Type B pancreatic cell (in vitro differentiated cells): ENCODE measurements around the gene SYNDIG1. TPM values are rescaled to one million over a fixed set of nuclear protein-coding genes. Genes with fewer than 3 reads are reported as not detected.

Experiments used
- DNase-seq: peaks from one replicate; pipeline ENCODE4 v3.0.0; 2021; ENCODE audit warnings: mixed read lengths; ENCODE audit not compliant: unreplicated experiment; ENCODE audit errors: extremely low spot score
- H3K27ac Mint-ChIP-seq: 2 replicates; pipeline ENCODE4 v1.8.0; 2021; ENCODE audit warnings: mild to moderate bottlenecking, mixed read lengths
- H3K27me3 Mint-ChIP-seq: 2 replicates; pipeline ENCODE4 v1.8.0; 2021; ENCODE audit warnings: mixed read lengths
- H3K36me3 Mint-ChIP-seq: 2 replicates; pipeline ENCODE4 v1.8.0; 2021; ENCODE audit warnings: mixed read lengths
- H3K4me1 Mint-ChIP-seq: one replicate; pipeline ENCODE4 v1.8.0; 2021; ENCODE audit warnings: mixed read lengths; ENCODE audit not compliant: unreplicated experiment
- H3K4me3 Mint-ChIP-seq: 2 replicates; pipeline ENCODE4 v1.8.0; 2021; ENCODE audit warnings: mild to moderate bottlenecking, mixed read lengths
- H3K9me3 Mint-ChIP-seq: 2 replicates; pipeline ENCODE4 v1.8.0; 2021; ENCODE audit warnings: mixed read lengths
- CTCF ChIP-seq: fragments of 200-600 bp; sonication (generic); conservative IDR thresholded peaks from 2 replicates; pipeline ENCODE4 v1.5.0; 2021; ENCODE audit warnings: antibody characterized with exemption, mild to moderate bottlenecking
- total RNA-seq: library from RNA; stranded (reverse); gene quantifications from 2 replicates; pipeline ENCODE4 v1.2.1, GENCODE V29; 2021; ENCODE audit warnings: low replicate concordance

Gene SYNDIG1
- total RNA-seq, 1 donor from 2014 or later: 4.3 TPM

DNA sequence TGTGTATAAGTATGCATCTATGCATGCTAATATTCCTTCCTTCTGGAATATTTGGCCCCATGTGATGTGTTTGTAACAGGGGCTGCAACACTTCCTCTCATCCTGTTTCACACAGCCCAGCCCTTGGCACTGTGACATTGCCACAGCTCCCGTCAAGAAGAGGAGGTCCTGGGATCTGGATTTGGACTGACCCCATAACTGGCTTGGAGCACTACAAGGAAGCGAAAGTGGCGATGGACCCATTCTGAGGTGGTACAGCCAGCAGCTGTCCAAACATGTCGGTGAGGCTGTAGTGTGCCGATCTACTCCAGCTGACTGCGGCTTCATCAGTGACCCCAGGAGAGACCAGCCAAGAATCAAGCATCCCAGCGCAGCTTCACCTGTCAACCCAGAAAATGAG is 18.2 kb downstream of the SYNDIG1 start:
- peaks cover 6% of the 10 kb centered on the region for H3K4me1 Mint-ChIP-seq
- no peak for TF ChIP-seq CTCF
- DNase-seq: no peak
- no peaks in the 10 kb centered on the region for H3K9me3 Mint-ChIP-seq
- H3K27ac Mint-ChIP-seq: no peak overlapping the region
- H3K27me3 Mint-ChIP-seq: peaks cover 5% of the 10 kb centered on the region
- H3K4me3 Mint-ChIP-seq: no peak overlapping the region
- H3K36me3 Mint-ChIP-seq: no peaks in the 10 kb centered on the region

DNA sequence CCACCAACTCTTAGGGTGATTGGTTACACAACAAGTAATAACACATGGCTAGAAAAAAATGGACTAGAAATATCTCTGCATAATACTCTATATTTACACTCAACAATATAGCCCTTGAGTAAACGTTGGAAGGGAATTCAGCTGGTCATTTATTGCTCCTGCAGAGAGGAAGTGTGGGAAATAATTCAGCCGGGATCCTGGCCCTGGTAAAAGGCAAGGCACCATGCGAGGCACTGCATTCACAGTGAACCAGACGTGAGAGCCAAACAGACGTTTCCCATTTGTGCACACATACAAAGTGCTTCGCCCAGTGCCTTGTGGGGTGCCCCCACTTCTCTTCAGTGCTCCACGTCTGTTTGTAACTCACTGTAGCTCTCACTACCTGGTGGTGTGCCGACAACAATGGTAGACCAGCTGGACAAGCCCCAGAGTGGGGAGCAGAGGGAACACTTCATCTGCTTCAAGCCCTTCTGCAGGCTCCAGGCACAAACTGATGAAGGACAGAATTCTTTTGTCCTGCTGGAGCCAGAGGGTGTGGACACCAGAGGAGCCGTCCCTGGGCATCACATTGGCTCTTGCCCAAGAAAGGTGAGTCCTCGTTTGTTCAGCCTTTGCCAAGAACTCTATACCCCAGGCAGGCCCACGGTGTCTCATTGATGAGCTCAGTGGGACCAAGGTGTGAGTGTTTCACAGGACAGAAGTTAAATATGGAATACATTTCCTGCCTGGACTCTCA is 18.8 kb downstream of the SYNDIG1 start:
- Mint-ChIP-seq H3K4me1 (peaks cover 9% of the 10 kb centered on the region), H3K27ac (no peak overlapping the region)
- DNase-seq: no peak

DNA sequence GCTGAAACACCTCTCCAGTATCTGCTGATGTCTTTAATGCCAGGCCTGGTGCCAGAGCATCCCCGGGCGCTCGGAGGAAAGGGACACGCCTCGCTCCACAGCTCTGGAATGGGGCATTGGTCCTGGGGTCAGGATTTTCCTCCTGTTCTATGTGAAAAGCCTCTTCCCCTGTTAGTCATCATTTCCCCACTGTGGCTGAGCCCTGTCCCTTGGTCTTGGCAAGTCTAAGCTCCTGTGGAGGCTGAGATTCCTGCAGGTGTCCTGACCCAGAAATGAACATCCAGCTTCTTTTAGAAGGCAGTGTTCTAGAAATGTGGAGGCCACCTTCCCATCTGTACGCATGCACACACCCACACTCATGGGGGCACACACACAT is 19.4 kb downstream of the SYNDIG1 start:
- H3K36me3 Mint-ChIP-seq: no peaks in the 10 kb centered on the region
- no peak overlapping the region for H3K27ac Mint-ChIP-seq
- DNase-seq: no peak
- no peak overlapping the region for H3K4me3 Mint-ChIP-seq
- no peaks in the 10 kb centered on the region for H3K27me3 Mint-ChIP-seq
- no peaks in the 10 kb centered on the region for H3K9me3 Mint-ChIP-seq
- TF ChIP-seq CTCF: no peak
- H3K4me1 Mint-ChIP-seq: peaks cover 4% of the 10 kb centered on the region

More for the DNA sequence above, 18.8 kb downstream of the SYNDIG1 start:
- H3K27me3 Mint-ChIP-seq: peaks cover 5% of the 10 kb centered on the region
- no peaks in the 10 kb centered on the region for H3K36me3 Mint-ChIP-seq
- no peaks in the 10 kb centered on the region for H3K9me3 Mint-ChIP-seq
- no peak overlapping the region for H3K4me3 Mint-ChIP-seq
- no peak for TF ChIP-seq CTCF

DNA sequence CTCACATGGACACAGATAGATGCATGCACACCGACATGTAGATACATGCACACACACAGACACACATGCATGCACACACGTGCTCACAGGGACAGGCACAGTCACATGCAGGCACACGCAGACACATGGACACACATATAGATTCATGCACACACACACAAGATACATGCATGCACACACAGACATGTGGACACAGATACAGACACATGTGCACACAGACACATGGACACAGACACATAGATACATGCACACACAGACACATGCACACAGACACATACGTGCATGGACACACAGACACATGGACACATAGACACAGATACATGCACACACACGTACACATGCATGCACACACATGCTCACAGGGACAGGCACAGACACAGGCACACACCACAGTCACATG is 19.8 kb downstream of the SYNDIG1 start:
- H3K36me3 Mint-ChIP-seq: no peaks in the 10 kb centered on the region
- H3K27ac Mint-ChIP-seq: no peak overlapping the region
- no peaks in the 10 kb centered on the region for H3K9me3 Mint-ChIP-seq
- no peaks in the 10 kb centered on the region for H3K27me3 Mint-ChIP-seq
- no peak for DNase-seq
- peaks cover 4% of the 10 kb centered on the region for H3K4me1 Mint-ChIP-seq
- TF ChIP-seq CTCF: no peak
- no peak overlapping the region for H3K4me3 Mint-ChIP-seq

DNA sequence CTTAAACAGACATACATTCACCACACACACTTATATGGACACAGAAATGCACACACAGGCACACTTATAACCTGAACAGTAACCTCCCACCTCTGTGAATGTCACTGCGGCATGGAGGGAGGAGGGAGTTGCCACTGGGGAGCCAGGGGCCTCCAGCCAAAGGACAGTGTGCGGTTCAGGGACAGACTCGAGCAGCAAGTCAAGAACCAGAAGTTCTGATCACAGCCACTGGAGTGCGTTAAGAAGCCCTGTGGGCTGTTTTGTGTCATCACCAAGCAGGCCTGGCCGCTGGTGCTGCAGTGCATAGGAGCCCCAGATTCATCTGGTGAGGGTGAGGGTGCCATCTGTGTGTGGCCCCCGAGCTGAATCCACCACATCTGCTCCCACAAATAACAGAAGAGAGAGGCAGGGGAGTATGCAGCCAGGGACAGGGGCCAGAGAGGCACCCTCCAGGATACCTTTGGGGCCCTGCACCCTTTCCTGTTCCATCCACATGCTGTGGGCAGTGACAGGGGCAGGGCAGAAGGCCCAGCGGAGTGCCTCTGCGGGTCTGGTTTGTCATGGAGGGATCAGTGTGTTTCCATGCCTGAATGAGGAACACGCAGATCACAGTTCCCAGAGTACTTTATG is 20.3 kb downstream of the SYNDIG1 start:
- no peak overlapping the region for H3K4me3 Mint-ChIP-seq
- no peaks in the 10 kb centered on the region for H3K27me3 Mint-ChIP-seq
- H3K4me1 Mint-ChIP-seq: peaks cover 4% of the 10 kb centered on the region
- H3K36me3 Mint-ChIP-seq: no peaks in the 10 kb centered on the region
- H3K9me3 Mint-ChIP-seq: no peaks in the 10 kb centered on the region
- no peak for TF ChIP-seq CTCF
- no peak overlapping the region for H3K27ac Mint-ChIP-seq
- no peak for DNase-seq
